Peyer's patch (tissue), 4 donors: ENCODE measurements around the gene RPS17. TPM values are rescaled to one million over a fixed set of nuclear protein-coding genes. Genes with fewer than 3 reads are reported as not detected.
"Not testable (repeated sequence)": the region's sequence is repeated elsewhere in the genome, so short reads cannot be mapped to it uniquely, and the experiment has no call there.

Experiments used
- DNase-seq, 3 donors: peaks; one replicate each; pipeline ENCODE4 v3.0.0-alpha.2; 2017 to 2019
- H3K27ac ChIP-seq, 4 donors: fragments of 200-600 bp; sonication (generic); one replicate each; pipeline ENCODE4 v1.5.1; 2016 to 2019
- H3K27me3 ChIP-seq, 2 donors: fragments of 200-600 bp; sonication (generic); one replicate each; pipeline ENCODE4 v1.5.1; 2019
- H3K36me3 ChIP-seq, 3 donors: fragments of 200-600 bp; sonication (generic); one replicate each; pipeline ENCODE4 v1.5.1; 2016 to 2019
- H3K4me1 ChIP-seq, 4 donors: fragments of 200-600 bp; sonication (generic); one replicate each; pipeline ENCODE4 v1.5.1; 2016 to 2019
- H3K4me3 ChIP-seq, 4 donors: fragments of 200-600 bp; sonication (generic); 1 replicate in 3 of 4; 2 replicates in 1 of 4; pipeline ENCODE4 v1.5.1; 2016 to 2019; ENCODE audit warnings: mild to moderate bottlenecking in 1 of 4
- H3K9me3 ChIP-seq, 4 donors: fragments of 200-600 bp; sonication (generic); one replicate each; pipeline ENCODE4 v1.5.1; 2016 to 2019; ENCODE audit warnings: mild to moderate bottlenecking in 1 of 4
- CTCF ChIP-seq, 6 experiments: fragments of 450-650 bp in 4 of 6; fragments of 200-600 bp in 2 of 6; sonication (generic) in 1 of 6; IDR thresholded peaks; one replicate each; pipeline ENCODE4 v1.5.1; 2017 to 2019; ENCODE audit warnings: antibody characterized with exemption in 6 of 6, mild to moderate bottlenecking in 3 of 6, moderate library complexity in 1 of 6
- POLR2A ChIP-seq, 2 donors: fragments of 450-650 bp; IDR thresholded peaks; one replicate each; pipeline ENCODE4 v1.5.1; 2017; ENCODE audit warnings: antibody characterized with exemption in 2 of 2, mild to moderate bottlenecking in 2 of 2, moderate library complexity in 2 of 2
- total RNA-seq, 4 donors: library from RNA; depleted of rRNA; stranded (reverse); fragments of >200 nt; gene quantifications; one replicate each; pipeline ENCODE4 v1.1.0, GENCODE V29; 2016

RPS17 gene
- total RNA-seq, 4 donors from 2014 or later, result 237 to 1,533 (median 677) TPM

- H3K27me3 ChIP-seq, result no peaks in the 10 kb centered on the region
- peak in 1 of 3 donors; percentile 36 for DNase-seq
- H3K27ac ChIP-seq, result no peak overlapping the region
- TF ChIP-seq POLR2A (IDR thresholded peaks at IDR 0.05), result no peak
- no peak for TF ChIP-seq CTCF (IDR thresholded peaks at IDR 0.05)
- no peaks in the 10 kb centered on the region for H3K9me3 ChIP-seq
- H3K4me1 ChIP-seq, result peaks cover 0 to 4% (median 0%) of the 10 kb centered on the region in 4 donors
- H3K4me3 ChIP-seq, result no peak overlapping the region
- peaks cover 0 to 38% (median 0%) of the 10 kb centered on the region in 3 donors for H3K36me3 ChIP-seq
These were observed 8.5 kb downstream of the RPS17 start for GRCh38 chr15:82531496-82532382.

GRCh38 chr15:82530606-82531379 lies 9.5 kb downstream of the RPS17 start:
- TF ChIP-seq CTCF (IDR thresholded peaks at IDR 0.05), result peak; percentile 49 to 95 (median 85)
- no peak for TF ChIP-seq POLR2A (IDR thresholded peaks at IDR 0.05)
- H3K27ac ChIP-seq, result peak overlapping the region in 1 of 4 donors; percentile 50

GRCh38 chr15:82530006-82530405 lies 10.3 kb downstream of the RPS17 start:
- Histone ChIP-seq H3K36me3 (peaks cover 0 to 23% (median 0%) of the 10 kb centered on the region in 3 donors), H3K9me3 (no peaks in the 10 kb centered on the region), H3K4me1 (peaks cover 0 to 4% (median 0%) of the 10 kb centered on the region in 4 donors), H3K4me3 (no peak overlapping the region), H3K27me3 (no peaks in the 10 kb centered on the region), H3K27ac (no peak overlapping the region)
- no peak for TF ChIP-seq CTCF (IDR thresholded peaks at IDR 0.05)
- no peak for TF ChIP-seq POLR2A (IDR thresholded peaks at IDR 0.05)
- peak in 1 of 3 donors; percentile 23 for DNase-seq

More at GRCh38 chr15:82530606-82531379, 9.5 kb downstream of the RPS17 start:
- Histone ChIP-seq H3K4me3 (peak overlapping the region; percentile 20 to 45 (median 30)), H3K9me3 (no peaks in the 10 kb centered on the region), H3K4me1 (peaks cover 0 to 4% (median 0%) of the 10 kb centered on the region in 4 donors), H3K36me3 (peaks cover 0 to 29% (median 0%) of the 10 kb centered on the region in 3 donors), H3K27me3 (no peaks in the 10 kb centered on the region)
- peak; percentile 77 to 93 (median 85) for DNase-seq

GRCh38 chr15:82513587-82513986 lies 26.7 kb downstream of the RPS17 start:
- not testable (repeated sequence) for H3K27me3 ChIP-seq, H3K4me3 ChIP-seq, H3K36me3 ChIP-seq, H3K27ac ChIP-seq, DNase-seq, H3K9me3 ChIP-seq, H3K4me1 ChIP-seq

- H3K27me3 ChIP-seq, H3K9me3 ChIP-seq, H3K4me3 ChIP-seq, H3K36me3 ChIP-seq, H3K4me1 ChIP-seq, DNase-seq, H3K27ac ChIP-seq: not testable (repeated sequence)
These were observed 32.6 kb downstream of the RPS17 start for GRCh38 chr15:82507693-82508092.

- not testable (repeated sequence) for H3K4me1 ChIP-seq, H3K27me3 ChIP-seq, H3K27ac ChIP-seq, H3K4me3 ChIP-seq, DNase-seq, H3K36me3 ChIP-seq, H3K9me3 ChIP-seq
These were observed 33.2 kb downstream of the RPS17 start for GRCh38 chr15:82507087-82507486.

GRCh38 chr15:82505842-82506241 lies 34.4 kb downstream of the RPS17 start:
- not testable (repeated sequence) for H3K36me3 ChIP-seq, H3K27me3 ChIP-seq, H3K4me3 ChIP-seq, H3K27ac ChIP-seq, DNase-seq, H3K4me1 ChIP-seq, H3K9me3 ChIP-seq

- not testable (repeated sequence) for DNase-seq, H3K36me3 ChIP-seq, H3K27me3 ChIP-seq, H3K9me3 ChIP-seq, H3K27ac ChIP-seq, H3K4me3 ChIP-seq, H3K4me1 ChIP-seq
These were observed 36.2 kb downstream of the RPS17 start for GRCh38 chr15:82504074-82504473.
